ENCODE data around the gene SEMA4G. TPM values are rescaled to one million over a fixed set of nuclear protein-coding genes. Genes with fewer than 3 reads are reported as not detected.

The SEMA4G gene
- total and polyA plus RNA-seq, 2 of the 13 experiments (the other 11 are each of a cell fraction or from before 2014, with no cell fraction given), result 46.2 to 207 TPM

DNA sequence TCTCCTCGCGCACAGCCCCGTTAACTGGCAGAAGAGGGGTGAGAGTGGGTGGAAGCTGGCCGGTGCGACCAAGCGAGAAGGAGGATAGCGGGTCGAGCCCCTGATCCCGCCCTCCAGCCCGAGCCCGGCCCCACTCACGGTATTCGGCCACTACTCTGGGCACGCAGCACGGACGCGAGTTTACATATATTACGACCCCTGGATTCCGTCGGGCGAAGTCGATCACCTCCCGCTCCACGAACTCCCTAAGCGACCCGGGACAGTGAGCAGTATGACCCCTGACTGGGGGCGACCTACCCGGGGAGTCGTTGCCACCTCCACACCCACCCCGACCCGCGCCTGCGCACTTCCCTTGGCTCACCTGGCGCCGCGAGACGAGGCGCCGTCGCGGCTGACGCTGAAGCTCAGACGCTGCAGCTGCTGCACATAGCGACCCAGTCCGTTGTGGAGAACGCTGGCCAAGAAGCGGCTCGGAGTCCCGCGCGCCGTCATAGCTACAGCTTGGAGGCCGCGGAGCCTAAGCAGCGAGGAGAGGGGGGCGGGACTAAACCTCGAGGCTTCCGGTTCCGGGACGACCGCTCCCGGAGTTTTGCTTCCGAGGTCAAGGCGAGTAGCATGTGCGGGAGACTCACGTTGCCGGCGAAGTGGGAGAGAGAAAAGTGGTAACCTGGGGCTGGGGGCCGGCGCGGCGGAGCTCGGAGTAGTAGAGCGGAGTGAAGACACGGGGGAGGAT lies 17.8 kb downstream of the SEMA4G start, which contains the start of the genes MRPL43 and TWNK (continued):
- TF ChIP-seq ZBTB40 (IDR thresholded peaks at IDR 0.05), result peak; percentile 85
- no peak for TF ChIP-seq ZBTB40 (CRISPR knock-in tag; IDR thresholded peaks at IDR 0.05)
- TF ChIP-seq HES4 (CRISPR knock-in tag; IDR thresholded peaks at IDR 0.05; ENCODE audit: borderline replicate concordance), result 0 out of 2 replicates have a peak, but pooled peaks have one; percentile 15
- TF ChIP-seq STAG1 (CRISPR knock-in tag; IDR thresholded peaks at IDR 0.05), result 0 out of 2 replicates have a peak, but pooled peaks have one; percentile 3
- TF ChIP-seq PTBP1 (IDR thresholded peaks at IDR 0.05; ENCODE audit: low read depth, low read length, poor library complexity, severe bottlenecking), result no peak
- TF ChIP-seq ZNF205 (CRISPR knock-in tag; IDR thresholded peaks at IDR 0.05), result no peak
- TF ChIP-seq ZNF253 (CRISPR knock-in tag; IDR thresholded peaks at IDR 0.05; ENCODE audit: borderline replicate concordance), result peak; percentile 67; the same call in 1 of the 2 replicates
- TF ChIP-seq, protein P1, sequence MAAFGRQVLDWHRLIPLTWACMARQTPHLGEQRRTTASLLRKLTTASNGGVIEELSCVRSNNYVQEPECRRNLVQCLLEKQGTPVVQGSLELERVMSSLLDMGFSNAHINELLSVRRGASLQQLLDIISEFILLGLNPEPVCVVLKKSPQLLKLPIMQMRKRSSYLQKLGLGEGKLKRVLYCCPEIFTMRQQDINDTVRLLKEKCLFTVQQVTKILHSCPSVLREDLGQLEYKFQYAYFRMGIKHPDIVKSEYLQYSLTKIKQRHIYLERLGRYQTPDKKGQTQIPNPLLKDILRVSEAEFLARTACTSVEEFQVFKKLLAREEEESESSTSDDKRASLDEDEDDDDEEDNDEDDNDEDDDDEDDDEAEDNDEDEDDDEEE (CRISPR knock-in tag; IDR thresholded peaks at IDR 0.05), result peak; percentile 72; the same call in 1 of the 2 replicates
- peak; percentile 67; the same call in 1 of the 2 replicates for TF ChIP-seq ZNF772 (CRISPR knock-in tag; IDR thresholded peaks at IDR 0.05)
- TF ChIP-seq KLF6 (CRISPR knock-in tag; IDR thresholded peaks at IDR 0.05), result peak; percentile 45; the same call in 1 of the 2 replicates
- no peak for TF ChIP-seq JARID2 (CRISPR knock-in tag; IDR thresholded peaks at IDR 0.05; ENCODE audit: insufficient replicate concordance)
- no peak for TF ChIP-seq U2AF1 (optimal IDR thresholded peaks at IDR 0.05; ENCODE audit: low read depth, low read length)
- TF ChIP-seq CREM (IDR thresholded peaks at IDR 0.05), result peak; percentile 70
- TF ChIP-seq CREM (CRISPR knock-in tag; IDR thresholded peaks at IDR 0.05), result no peak
- peak; percentile 44 for TF ChIP-seq REL (CRISPR knock-in tag; conservative IDR thresholded peaks at IDR 0.05)
- peak; percentile 14; the same call in 1 of the 2 replicates for TF ChIP-seq KDM4B (CRISPR knock-in tag; IDR thresholded peaks at IDR 0.05)
- TF ChIP-seq SNAI1 (CRISPR knock-in tag; IDR thresholded peaks at IDR 0.05; ENCODE audit: borderline replicate concordance), result peak; percentile 35; the same call in 1 of the 2 replicates
- TF ChIP-seq NFE2L1 (CRISPR knock-in tag; IDR thresholded peaks at IDR 0.05; ENCODE audit: borderline replicate concordance), result no peak
